GM12878 (cell line): ENCODE measurements around the gene TSPAN15.

Experiments used
- CBX3 ChIP-seq: fragments of 200-600 bp; sonication (generic); IDR thresholded peaks from 2 replicates; pipeline ENCODE4 v1.6.1; 2016; ENCODE audit warnings: low read depth, borderline replicate concordance
- EP300 ChIP-seq, 2 experiments: fragments of 150-350 bp in 1 of 2; IDR thresholded peaks; 2 replicates each; pipeline ENCODE4 v1.6.1; 2011 to 2012; ENCODE audit warnings: low read depth in 2 of 2, low read length in 2 of 2, borderline replicate concordance in 1 of 2, improper control_type of control experiment in 1 of 2, inconsistent platforms in 1 of 2; ENCODE audit not compliant: control insufficient read depth in 1 of 2
- KDM1A ChIP-seq: fragments of 200-600 bp; sonication (generic); IDR thresholded peaks from 2 replicates; pipeline ENCODE4 v1.6.1; 2016; ENCODE audit warnings: borderline replicate concordance
- NFYA ChIP-seq: IDR thresholded peaks from 2 replicates; pipeline ENCODE4 v1.6.1; 2011; ENCODE audit warnings: low read depth, mild to moderate bottlenecking, low read length, improper control_type of control experiment, borderline replicate concordance
- RUNX3 ChIP-seq: IDR thresholded peaks from 2 replicates; pipeline ENCODE4 v1.6.1; 2012; ENCODE audit warnings: low read length, inconsistent platforms
- TAF1 ChIP-seq: IDR thresholded peaks from 2 replicates; pipeline ENCODE4 v1.6.1; 2011; ENCODE audit warnings: mild to moderate bottlenecking, low read depth, low read length, borderline replicate concordance
- TCF12 ChIP-seq: IDR thresholded peaks from 2 replicates; pipeline ENCODE4 v1.6.1; 2011; ENCODE audit warnings: low read depth, mild to moderate bottlenecking, low read length
- TF ChIP-seq, protein P1 (sequence below): fragments of 450-650 bp; IDR thresholded peaks from 2 replicates; pipeline ENCODE4 v1.6.1; 2014; ENCODE audit warnings: mild to moderate bottlenecking
- TF ChIP-seq, protein P2 (sequence below): fragments of 450-650 bp; IDR thresholded peaks from 2 replicates; pipeline ENCODE4 v1.6.1; 2016; ENCODE audit warnings: mild to moderate bottlenecking
- TF ChIP-seq, protein P3 (sequence below), 3 experiments: IDR thresholded peaks in 2 of 3; conservative IDR thresholded peaks in 1 of 3; 2 replicates each; pipeline ENCODE4 v1.5.1; 2011; ENCODE audit warnings: low read depth in 3 of 3, low read length in 3 of 3, mild to moderate bottlenecking in 3 of 3, control low read depth in 2 of 3, moderate library complexity in 2 of 3, inconsistent platforms in 1 of 3, mixed read lengths in 1 of 3; ENCODE audit not compliant: control insufficient read depth in 2 of 3, insufficient read depth in 1 of 3; ENCODE audit errors: extremely low read depth in 1 of 3

DNA sequence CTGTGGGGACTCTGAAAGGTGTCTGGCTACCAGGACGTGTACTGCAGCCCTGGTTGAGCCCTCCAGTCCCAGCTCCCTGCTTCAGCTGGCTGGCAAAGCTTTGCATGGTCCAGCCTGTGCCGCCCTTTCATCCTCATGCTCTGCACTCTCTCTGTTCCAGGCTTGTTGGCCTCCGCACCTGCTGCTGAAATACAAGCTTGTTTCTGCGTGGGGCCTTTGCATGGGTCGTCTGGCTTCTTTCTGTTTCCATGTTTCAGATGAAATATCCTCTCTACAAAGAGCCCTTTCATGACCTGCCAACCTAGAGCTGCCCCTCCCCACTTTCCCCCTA, 45.9 kb downstream of the TSPAN15 start:
- TF ChIP-seq TCF12 (no peak), CBX3 (no peak), NFYA (no peak), KDM1A (no peak), EP300 (IDR thresholded peaks at IDR 0.05; ENCODE audit: borderline replicate concordance in 1 of 2, control insufficient read depth in 1 of 2, low read depth in 2 of 2, low read length in 2 of 2) (no peak), RUNX3 (no peak), TAF1 (no peak)
- TF ChIP-seq, protein P1, sequence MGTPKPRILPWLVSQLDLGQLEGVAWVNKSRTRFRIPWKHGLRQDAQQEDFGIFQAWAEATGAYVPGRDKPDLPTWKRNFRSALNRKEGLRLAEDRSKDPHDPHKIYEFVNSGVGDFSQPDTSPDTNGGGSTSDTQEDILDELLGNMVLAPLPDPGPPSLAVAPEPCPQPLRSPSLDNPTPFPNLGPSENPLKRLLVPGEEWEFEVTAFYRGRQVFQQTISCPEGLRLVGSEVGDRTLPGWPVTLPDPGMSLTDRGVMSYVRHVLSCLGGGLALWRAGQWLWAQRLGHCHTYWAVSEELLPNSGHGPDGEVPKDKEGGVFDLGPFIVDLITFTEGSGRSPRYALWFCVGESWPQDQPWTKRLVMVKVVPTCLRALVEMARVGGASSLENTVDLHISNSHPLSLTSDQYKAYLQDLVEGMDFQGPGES, result no peak
- TF ChIP-seq, protein P2, sequence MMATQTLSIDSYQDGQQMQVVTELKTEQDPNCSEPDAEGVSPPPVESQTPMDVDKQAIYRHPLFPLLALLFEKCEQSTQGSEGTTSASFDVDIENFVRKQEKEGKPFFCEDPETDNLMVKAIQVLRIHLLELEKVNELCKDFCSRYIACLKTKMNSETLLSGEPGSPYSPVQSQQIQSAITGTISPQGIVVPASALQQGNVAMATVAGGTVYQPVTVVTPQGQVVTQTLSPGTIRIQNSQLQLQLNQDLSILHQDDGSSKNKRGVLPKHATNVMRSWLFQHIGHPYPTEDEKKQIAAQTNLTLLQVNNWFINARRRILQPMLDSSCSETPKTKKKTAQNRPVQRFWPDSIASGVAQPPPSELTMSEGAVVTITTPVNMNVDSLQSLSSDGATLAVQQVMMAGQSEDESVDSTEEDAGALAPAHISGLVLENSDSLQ, result no peak
- TF ChIP-seq, protein P3, sequence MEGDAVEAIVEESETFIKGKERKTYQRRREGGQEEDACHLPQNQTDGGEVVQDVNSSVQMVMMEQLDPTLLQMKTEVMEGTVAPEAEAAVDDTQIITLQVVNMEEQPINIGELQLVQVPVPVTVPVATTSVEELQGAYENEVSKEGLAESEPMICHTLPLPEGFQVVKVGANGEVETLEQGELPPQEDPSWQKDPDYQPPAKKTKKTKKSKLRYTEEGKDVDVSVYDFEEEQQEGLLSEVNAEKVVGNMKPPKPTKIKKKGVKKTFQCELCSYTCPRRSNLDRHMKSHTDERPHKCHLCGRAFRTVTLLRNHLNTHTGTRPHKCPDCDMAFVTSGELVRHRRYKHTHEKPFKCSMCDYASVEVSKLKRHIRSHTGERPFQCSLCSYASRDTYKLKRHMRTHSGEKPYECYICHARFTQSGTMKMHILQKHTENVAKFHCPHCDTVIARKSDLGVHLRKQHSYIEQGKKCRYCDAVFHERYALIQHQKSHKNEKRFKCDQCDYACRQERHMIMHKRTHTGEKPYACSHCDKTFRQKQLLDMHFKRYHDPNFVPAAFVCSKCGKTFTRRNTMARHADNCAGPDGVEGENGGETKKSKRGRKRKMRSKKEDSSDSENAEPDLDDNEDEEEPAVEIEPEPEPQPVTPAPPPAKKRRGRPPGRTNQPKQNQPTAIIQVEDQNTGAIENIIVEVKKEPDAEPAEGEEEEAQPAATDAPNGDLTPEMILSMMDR (IDR thresholded peaks at IDR 0.05 in 2 of 3, conservative IDR thresholded peaks at IDR 0.05 in 1 of 3; ENCODE audit: control insufficient read depth in 2 of 3, extremely low read depth in 1 of 3, insufficient read depth in 1 of 3, low read depth in 3 of 3, low read length in 3 of 3), result no peak
